Ammon's horn (tissue), 1 donor: ENCODE measurements around the gene GLI2.
A peak's percentile ranks its signal among the peaks of the same experiment; 100 is the strongest.

ENCODE experiments used
- DNase-seq: peaks from one replicate; pipeline ENCODE4 v3.0.0-alpha.2; 2016; ENCODE audit warnings: low spot score

Gene GLI2

DNA sequence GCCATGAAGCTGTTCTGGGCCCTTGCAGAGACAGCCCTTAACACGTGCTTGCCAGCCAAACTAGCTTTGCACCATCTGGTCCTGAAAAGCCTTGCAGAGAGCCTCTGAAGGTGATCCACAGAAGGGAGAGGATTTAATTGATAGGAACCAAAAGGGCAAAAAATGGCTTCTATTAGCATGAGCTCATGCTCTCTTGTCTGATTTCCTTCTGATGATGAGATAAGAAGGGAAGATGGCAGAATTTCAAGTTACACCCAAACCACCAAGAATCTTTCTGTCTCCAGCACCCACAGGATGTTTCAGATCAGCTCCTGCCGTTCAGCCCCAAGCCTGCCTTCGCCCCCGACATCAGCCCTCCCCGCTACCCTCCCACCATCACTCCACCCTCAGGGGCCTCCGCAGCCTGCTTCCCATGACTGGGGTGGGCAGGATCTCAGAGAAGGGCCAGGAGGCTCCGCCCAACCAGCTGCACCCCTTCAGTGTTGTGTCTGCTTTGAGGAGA, 23.4 kb upstream of the GLI2 start:
- no peak for DNase-seq

- no peak for DNase-seq
These were observed 20.3 kb upstream of the GLI2 start for GRCh38 chr2:120715353-120715752.

- no peak for DNase-seq
These were observed 19.7 kb upstream of the GLI2 start for GRCh38 chr2:120715941-120716340.

DNA sequence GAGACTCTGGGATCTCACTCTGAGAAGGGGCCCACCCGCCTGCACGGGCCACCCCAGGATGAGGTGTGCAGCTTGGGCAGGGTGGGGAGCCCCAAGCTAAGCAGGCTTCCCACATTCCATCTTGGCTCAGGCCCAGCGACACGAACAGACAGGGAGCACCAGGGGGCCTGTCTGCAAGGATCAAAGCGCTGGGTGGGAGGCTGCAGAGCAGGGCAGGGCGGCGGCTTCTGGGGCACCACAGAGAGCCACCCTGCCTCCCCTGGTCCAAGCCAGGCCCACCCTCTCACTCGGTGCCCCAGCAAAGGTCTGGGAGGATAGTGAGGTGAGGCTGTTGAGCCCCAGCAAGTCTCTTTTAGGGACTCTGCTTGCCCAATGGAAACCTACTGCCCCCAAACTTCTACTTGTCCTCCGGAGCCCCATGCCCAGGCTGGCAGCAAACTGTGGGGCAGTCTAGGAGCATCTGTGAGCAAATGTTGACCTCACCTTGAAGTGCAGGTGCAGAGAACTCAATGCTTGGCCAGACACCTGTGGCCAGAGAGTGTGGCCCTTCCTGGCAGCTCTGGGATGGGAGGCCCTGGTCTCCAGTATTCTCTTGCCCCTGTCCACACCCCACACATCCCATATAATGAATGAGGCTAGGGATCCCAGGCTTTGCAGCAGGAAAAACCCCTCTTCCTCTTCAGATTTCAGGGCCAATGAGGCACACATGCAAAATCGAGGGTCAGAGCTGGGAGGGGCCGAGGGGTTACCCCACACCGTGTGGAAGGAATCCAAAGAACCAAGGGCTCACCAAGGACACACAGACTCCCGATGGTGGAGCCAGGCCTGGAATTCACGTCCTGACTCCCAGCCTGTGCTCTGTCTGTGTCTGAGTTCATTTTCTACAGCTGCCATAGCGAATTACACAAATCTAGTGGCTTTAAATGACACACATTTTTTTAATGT, 18.8 kb upstream of the GLI2 start:
- DNase-seq = no peak

DNA sequence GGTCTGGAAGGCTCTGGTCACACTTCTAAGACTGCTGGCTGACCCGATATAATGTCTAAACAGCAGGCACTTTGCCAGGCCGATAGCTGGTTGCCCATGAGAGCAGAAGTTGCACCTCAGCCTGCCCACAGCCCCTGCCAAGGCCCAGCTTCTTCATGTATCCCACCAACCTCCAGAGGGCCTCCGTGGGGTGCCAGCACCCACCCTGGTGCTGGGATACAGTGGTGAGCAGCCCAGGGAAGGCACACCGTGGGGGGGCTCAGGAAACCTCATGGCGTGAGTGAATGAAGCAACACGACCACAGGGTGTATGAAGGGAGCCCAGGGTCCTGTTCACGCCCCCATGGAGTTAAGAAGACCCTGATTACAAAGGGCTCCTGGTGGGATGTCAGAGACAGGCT, 16.2 kb upstream of the GLI2 start:
- no peak for DNase-seq

DNA sequence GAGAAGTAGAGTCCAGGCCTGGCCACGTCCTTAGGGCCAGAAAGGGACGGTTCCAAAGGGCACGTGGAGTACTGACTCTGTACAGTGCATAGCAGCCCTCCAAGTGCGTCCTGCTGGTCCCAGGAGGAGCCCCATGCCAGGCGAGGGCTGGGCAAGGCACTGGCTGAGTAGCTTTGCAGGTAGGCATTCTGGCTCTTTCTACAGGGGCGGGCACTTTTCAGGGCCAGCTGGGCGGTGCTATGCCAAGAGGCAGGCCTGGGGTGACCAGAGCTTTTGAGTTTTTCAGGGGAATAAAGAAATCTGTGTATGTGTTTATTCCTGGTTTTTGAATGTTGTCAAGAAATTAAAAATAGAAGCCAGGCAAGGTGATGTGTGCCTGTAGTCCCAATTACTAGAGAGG, 15.4 kb upstream of the GLI2 start:
- DNase-seq = no peak

- no peak for DNase-seq
These were observed 14.8 kb upstream of the GLI2 start for GRCh38 chr2:120720746-120721375.

GRCh38 chr2:120722246-120722567, 13.5 kb upstream of the GLI2 start:
- no peak for DNase-seq

DNA sequence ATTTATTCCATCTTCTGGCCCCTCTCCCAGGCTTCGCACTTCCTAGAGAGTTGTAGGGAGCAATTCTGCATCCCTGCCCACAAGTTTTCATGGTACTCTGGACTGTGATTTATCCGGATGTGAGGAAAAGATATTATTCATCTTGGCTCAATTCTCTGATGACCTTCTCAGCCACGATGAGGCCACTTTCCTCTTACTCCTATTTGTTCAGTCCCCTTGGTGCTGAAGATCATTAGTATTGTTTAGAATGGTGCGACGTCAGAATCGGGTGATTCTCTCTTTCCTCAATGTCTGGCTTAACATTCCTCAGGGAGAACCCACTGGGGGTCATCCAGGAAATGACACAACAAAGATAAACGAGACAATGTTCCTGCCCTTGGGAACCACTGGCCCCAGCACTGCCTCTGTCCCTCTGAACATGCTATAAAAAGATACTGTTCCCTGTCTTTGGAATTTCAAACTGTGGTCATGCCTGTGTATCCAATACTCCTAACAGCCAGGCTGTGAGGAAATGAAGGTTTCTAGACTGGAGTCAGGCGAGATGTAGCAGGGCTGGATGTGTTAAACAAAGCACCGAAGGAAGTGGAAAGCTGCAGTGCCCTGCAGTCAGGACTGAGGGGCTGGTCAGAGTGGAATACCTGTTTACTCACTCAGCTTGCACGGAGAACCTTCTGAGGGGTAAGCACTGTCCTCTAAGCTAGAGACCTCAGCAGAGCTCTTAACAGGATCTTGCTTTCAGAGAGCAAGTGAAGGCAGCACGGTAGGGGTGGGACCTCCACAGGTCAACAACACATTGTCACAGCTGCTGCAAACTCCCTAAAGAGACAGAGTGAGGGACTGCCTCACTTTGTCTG, 12.9 kb upstream of the GLI2 start:
- no peak for DNase-seq

- no peak for DNase-seq
These were observed 9.4 kb upstream of the GLI2 start for GRCh38 chr2:120726245-120726644.

- DNase-seq = no peak
These were observed 6.0 kb upstream of the GLI2 start for GRCh38 chr2:120729406-120730399.

DNA sequence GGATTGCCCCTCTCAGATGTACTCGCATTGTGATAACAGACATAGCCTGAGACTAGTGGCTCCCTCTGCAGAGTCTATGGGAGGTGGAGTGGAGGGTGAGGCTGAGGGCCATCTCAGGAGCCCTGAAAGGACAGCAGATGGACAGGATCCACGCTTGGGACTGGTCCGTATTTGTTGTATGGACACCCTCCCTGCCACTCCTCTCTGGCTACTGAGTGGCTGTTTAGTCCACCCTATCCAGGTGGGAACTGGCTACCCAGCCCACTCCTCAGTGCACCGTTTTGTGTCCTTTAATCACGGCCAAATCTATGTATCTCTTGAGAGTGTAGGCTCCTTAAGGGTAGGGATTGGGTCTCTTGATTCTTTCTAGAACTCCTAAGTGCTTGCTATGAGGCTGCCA, 4.5 kb upstream of the GLI2 start:
- no peak for DNase-seq

DNA sequence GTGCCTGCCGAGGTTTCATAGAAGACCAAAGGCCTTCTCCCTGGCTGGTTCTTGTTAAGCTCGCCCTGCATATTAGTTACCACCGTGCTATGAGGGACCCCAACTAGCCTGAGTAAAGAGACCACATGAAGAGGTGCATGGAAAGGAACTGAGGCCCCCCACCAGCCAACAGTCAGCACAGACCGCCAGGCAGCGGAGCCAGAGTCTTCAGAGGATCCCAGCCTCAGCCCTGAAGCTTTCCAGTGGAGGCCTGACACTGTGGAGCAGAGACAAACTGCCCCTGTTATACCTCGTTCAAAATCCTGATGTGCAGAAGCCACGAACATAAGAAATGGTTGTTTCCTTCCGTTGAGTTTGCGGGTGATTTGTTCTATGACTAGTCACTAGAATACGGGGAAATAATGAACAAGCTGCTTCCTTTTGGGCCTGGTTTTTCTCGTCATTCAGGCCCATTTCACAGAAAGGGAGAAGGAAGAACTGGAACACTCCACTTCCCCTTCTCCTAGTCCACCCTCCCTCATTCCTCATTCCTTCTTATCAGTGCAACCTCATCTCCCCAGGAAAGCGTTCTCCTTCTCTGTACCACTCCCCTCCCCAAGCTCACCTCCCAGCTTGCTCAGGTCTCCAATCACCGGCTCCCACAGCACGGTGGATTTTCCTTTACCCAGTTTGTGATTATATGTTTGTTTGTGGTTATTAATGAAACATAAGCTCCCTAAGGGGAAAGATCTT, 3.0 kb upstream of the GLI2 start:
- DNase-seq = no peak

- no peak for DNase-seq
These were observed 2.3 kb upstream of the GLI2 start for GRCh38 chr2:120733238-120733932.

DNA sequence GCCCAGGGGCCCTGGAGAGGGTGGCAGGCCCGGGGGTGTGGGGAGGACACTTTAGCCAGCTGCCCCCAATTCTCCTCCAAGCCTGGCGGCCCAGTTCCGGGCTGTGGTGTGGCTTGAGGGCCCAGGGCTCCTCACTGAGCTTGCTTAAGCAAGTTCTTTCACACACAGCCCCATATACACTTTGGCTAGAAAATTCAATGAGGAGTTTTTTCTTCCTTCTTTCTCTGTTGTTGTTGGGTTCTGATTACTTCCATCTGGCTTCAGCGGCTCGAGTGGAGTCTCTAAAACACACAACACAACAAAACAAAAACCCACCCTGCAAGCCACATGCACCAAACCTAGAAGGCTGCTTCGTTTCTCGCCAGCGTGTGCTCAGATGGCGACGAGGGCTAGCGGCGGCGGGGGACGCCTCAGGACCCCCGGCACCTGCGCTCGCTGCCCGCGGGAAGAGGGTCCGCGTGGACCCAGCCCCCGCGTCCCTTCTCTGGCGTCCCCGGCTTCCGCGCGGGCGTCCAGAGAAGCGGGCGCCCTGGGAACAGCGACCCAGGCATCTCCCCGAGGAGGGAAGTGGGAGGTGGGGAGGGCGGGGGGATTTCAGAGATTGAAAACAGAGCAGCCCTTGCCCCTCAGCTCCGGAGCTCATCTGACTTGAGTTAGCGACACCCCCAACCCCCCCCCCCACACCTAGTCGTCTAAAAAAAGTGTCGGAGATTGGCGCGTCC, 577 bp upstream of the GLI2 start:
- DNase-seq = no peak

- no peak for DNase-seq
These were observed 545 bp downstream of the GLI2 start for GRCh38 chr2:120736202-120736623.

DNA sequence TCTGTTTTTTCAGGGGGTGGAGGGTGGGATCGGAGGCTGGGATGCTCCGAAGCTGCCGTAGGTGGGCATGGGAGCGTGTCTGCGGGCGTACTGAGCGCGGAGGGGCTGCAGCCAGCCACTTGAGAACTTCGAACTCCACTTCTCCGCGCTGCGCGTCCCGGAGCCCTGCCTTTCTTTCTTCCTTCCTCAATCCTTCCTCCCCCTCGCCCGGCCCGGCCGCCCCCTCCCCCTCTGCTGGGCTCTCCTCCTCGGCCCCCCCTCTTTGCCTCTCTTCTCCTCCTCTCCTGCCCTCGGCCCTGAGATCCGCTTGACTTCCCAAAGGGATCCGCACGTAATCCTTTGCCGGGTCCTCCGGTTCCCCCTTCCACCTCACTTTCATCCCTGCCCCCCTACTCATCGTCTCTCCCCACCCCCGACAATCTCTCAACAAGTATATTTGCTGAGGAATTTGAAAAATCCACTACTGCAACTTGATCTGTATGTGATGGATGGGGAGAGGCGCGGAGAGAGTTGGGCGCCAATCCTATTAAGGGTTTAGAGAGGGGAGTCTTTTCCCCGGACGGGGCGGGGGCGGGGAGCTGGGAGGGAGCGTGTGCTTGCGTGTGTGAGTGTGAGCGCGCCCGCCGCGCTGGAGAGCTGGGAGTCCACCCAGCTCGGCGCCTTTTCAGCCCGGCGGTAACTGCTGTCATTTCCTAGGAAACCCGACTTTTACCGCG, 1.1 kb downstream of the GLI2 start:
- peak; percentile 40 for DNase-seq

GRCh38 chr2:120737340-120738101, 1.9 kb downstream of the GLI2 start:
- no peak for DNase-seq
